NCI-H2171 treated with DMSO at 0.1 percent for 48 hours (cell line): ENCODE results near the gene MRPS23.
"Not testable (repeated sequence)": the region's sequence is repeated elsewhere in the genome, so short reads cannot be mapped to it uniquely, and the experiment has no call there.

Experiments used
- DNase-seq: peaks from one replicate; lab custom pipeline; 2025; lab: John Stamatoyannopoulos, UW

The MRPS23 gene

GRCh38 chr17:57862694-57863667 is 13.1 kb upstream of the MRPS23 start:
- DNase-seq: no peak

DNA sequence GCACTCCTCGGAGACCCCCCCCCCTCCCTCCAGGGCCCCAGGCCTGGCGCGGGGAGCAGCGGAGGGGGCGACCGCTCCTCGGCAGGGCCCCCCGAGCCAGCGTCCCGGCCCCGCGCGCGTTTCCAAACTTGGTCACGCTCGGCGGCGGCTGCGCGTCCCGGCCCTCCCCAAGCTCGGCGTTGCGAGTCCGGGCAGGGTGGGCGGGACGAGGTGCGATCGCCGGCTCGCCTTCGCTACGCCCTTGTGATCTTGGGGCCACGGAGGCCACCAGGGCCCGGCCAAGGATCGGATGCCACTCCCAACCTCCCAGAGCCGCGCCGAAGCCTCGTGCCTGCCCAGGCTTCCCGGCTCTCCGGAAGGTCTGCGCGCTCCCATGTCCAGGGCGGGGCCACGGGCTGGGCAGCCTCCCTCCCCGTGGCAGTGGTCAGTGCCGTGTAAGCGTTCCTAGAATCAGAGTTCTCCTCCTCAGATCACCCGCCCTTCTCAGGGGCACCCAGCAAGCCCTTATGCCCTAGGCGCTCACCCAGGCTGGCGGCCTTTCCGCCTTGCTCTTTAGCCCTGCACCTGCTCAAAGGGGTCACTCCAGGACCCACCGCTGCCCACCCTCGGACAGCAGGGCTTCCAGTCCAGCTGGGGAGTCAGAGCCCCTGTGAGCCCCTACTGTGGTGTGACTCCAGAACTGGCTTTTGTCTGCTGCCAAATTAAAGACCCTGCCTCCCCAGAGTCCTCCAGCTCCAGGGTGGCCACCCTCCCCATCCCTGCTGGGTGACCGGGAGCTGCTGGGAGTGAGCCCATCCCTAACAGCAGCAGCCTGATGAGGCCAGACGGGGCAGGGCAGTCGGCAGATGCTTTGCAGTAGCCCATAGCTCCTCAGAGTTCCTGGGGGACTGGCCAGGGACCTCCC is 12.2 kb upstream of the MRPS23 start:
- DNase-seq: no peak

GRCh38 chr17:57861000-57861789 is 11.4 kb upstream of the MRPS23 start:
- peak; percentile 58 for DNase-seq

GRCh38 chr17:57860414-57860999 is 10.7 kb upstream of the MRPS23 start:
- peak; percentile 58 for DNase-seq

DNA sequence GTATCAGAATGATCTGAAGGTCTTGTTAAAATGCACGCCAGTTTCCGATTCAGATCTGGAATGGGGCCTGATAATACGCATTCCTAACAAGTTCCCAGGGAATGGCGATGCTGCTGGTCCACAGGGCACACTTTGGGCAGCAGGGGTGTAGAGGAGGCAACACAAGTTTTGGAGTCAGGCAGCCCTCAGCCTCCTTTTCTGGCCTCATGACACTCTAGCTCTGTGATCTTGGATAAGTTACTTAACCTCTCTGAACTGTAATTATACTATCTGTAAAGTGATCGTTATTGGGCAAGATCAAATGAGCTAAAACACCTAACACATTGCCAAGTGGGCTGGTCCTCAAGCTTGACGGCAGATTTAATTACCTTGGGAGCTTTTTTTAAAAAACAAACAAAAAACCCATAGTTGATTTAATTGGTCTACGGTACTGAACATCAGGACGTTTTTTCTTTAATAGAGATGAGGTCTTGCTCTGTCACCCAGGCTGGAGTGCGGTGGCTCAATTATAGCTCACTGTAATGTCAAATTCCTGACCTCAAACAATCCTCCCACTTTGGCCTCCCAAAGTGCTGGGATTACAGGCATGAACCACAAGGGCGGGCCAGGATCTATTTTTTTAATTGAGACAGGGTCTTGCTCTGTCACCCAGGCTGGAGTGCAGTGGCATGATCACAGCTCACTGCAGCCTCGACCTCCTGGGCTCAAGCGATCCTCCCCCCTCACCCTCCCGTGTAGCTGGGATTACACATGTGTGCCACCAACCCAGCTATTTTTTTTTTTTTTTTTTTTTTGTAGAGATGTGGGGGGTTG is 10.0 kb upstream of the MRPS23 start:
- DNase-seq: peak; percentile 56

- no peak for DNase-seq
Observed at GRCh38 chr17:57858838-57859237, 9.0 kb upstream of the MRPS23 start.

DNA sequence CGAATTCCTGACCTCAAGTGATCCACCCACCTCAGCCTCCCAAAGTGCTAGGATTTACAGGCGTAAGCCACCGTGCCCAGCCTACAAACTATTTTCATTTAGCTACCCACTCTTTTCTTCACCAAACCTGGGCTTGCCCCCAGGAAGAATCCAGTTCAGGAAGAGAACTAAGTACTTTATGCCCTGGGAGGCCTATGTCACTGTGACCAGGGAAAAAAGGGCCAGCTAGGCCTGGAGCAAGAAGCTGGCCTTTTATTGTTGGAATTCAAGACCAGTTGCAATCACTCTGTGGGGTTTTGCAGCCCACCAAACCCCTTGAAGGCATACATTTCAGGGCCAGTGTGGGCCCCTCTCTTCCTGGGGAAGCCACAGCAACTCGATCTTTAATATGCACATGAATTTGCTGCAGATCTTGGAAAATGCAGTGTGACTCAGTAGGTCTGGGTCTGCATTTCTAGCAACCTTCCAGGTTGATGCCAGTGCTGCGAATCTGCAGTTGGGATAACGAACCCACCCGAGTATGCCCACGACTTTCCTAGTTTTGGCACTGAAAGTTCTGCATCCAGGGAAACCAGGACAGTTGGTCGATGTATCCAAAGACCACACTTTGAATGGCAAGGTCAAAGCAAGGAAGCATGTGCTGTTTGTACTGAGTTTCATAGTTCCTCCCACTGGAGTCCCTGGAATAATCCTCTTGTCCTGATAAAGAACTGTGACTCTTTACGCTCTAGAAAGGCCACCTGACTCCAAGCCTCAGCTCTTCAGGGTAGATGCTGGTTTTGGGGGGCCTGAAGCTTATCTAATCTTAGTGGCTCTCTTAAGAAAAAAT is 7.2 kb upstream of the MRPS23 start:
- no peak for DNase-seq

GRCh38 chr17:57855391-57856035 is 5.7 kb upstream of the MRPS23 start:
- DNase-seq: no peak

GRCh38 chr17:57853695-57854094 is 3.9 kb upstream of the MRPS23 start:
- DNase-seq: no peak

- no peak for DNase-seq
Observed at GRCh38 chr17:57852955-57853328, 3.1 kb upstream of the MRPS23 start.

GRCh38 chr17:57852092-57852954 is 2.5 kb upstream of the MRPS23 start:
- DNase-seq: no peak

GRCh38 chr17:57849163-57849873 is 526 bp downstream of the MRPS23 start:
- no peak for DNase-seq

- DNase-seq: not testable (repeated sequence)
Observed at GRCh38 chr17:57846056-57846945, 3.5 kb downstream of the MRPS23 start.

DNA sequence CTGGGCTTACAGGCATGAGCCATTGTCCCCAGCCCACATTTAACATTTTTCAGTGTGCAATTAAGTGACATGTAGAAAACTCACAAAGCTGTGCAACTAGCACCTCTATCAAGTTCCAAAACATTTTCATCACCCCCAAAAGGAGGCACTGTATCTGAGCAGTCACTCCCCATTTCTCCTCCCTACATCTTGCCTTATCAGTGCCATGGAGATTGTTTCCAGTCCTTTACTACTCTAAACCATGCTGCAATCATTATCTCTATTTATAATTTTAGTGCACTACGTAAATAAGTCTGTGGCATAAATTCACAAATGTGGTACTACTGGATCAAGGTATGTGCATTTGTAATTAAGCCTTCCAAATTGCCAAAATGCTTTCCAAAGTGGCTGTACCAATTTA is 7.6 kb downstream of the MRPS23 start:
- no peak for DNase-seq

- no peak for DNase-seq
Observed at GRCh38 chr17:57839571-57839923, 10.3 kb downstream of the MRPS23 start.

DNA sequence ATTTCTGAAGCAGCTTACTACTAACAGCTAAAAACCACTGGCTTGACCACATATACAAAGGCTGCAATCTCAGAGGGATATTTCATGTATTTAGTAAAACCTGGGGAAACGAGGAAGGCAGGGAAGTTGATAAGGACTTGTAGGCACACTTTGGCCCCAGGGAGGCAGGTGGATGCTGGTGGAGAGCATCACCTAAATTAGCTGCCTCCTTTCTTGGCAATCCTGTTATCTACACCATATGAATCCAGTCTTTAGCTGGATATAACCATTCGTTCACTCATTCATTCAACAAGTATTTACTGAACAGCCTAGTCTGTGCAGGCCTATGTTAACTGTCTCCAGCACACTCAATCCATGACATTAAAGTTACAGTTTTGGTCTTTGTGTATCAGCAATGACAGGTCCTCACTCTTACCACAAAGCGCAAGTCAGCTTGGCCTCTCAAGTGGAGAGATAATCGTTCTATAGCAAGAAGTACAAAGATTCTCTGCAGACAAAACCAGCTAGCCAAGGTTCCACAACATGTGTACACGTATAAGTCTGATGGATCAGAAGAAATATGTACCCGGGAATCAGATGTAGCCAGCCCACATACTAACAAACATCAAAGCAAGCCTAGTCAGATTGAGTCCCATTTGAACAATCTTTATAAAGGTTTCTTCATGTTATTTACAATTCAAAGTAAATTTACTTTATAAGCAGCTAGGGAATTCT is 10.8 kb downstream of the MRPS23 start:
- no peak for DNase-seq
